ENCODE data around the gene ZNF343. TPM values are rescaled to one million over a fixed set of nuclear protein-coding genes. Genes with fewer than 3 reads are reported as not detected.

Gene ZNF343
- total RNA-seq, 1 donor from 2014 or later: 6.9 TPM

DNA sequence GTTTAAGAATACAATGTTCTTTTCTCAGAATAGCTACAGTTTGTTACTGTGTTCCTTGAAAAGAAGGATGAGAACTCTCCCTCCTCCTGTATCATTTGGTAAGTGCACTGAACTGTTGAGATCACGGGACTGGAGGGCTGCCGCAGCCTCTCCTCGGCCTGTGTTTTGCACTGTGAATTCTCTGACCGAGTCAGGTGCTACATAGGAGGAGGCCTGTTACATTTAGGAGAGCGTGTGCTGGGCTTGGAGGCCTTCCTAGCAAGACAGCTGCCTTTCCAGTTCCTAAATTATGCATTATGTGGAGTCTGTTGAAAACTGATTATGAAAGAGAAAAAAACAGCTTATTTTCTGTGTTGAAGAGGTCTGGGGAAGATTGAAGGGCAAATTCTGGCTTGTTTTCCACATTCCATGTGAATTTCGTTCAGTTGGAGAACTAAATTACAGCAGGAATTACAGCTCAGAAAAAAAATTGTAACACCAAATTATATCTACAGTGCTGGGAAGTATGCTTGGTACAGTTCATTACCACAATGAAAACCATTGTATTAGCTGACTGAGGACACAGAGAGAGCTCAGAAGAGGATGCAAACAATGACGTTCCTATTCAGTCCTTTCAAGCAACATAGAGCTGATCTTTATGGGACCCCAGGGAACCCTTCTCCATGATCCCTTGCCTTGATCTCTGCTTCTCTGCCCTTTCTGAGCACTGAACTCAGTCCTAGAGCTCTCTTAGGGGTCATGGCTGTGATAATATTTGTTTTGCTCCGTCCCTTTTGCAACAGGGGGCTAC is 30.4 kb upstream of the ZNF343 start:
- TF ChIP-seq, protein P1, sequence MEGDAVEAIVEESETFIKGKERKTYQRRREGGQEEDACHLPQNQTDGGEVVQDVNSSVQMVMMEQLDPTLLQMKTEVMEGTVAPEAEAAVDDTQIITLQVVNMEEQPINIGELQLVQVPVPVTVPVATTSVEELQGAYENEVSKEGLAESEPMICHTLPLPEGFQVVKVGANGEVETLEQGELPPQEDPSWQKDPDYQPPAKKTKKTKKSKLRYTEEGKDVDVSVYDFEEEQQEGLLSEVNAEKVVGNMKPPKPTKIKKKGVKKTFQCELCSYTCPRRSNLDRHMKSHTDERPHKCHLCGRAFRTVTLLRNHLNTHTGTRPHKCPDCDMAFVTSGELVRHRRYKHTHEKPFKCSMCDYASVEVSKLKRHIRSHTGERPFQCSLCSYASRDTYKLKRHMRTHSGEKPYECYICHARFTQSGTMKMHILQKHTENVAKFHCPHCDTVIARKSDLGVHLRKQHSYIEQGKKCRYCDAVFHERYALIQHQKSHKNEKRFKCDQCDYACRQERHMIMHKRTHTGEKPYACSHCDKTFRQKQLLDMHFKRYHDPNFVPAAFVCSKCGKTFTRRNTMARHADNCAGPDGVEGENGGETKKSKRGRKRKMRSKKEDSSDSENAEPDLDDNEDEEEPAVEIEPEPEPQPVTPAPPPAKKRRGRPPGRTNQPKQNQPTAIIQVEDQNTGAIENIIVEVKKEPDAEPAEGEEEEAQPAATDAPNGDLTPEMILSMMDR (conservative IDR thresholded peaks at IDR 0.05; ENCODE audit: low read depth, low read length): no peak
- DNase-seq (ENCODE audit: low read depth): no peak

DNA sequence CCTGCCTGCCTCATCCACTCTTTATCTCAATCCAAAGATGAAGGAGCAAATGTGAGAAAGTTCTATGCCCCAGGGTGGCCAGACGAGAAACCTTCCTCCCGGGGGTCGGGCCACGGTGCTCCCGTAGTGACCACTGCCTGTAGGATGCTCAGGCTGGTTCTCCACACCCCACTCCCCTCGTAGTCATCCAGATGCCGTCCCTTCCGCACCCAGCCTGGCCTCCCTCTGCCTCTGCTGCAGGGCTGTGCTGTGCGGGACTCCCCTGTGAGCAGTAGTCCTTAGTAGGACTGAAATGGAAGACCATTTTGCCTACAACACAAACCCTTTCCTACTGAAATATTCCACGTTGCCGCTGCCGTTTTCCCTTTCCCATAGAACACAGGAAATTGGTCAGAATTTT is 29.6 kb upstream of the ZNF343 start:
- no peak for DNase-seq (ENCODE audit: low read depth)
- no peak overlapping the region for H3K4me3 ChIP-seq (ENCODE audit: low read depth, low read length)
- TF ChIP-seq, protein P1 (conservative IDR thresholded peaks at IDR 0.05; ENCODE audit: low read depth, low read length): no peak

More for the DNA sequence above, 30.4 kb upstream of the ZNF343 start:
- no peak overlapping the region for H3K4me3 ChIP-seq (ENCODE audit: low read depth, low read length)

DNA sequence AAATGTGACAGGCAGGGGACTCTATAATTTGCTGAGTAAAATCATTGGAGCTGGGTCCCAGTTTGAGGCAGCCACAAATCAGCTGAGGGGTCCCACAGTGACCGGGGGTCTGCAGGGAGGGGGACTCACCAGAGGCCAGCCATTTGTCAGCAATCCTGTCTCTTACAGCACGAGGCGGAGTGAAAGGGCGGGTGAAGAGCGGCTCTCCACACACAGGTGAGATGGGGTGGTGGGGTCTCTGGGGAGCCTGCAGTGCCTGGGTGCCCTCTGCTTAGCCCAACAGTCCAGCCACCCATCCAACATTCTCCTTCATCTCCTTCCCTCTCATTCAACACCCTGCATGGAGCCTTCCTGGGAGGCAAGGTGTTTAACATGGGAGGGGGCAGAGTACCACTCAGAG is 28.4 kb upstream of the ZNF343 start:
- TF ChIP-seq, protein P1 (conservative IDR thresholded peaks at IDR 0.05; ENCODE audit: low read depth, low read length): no peak
- DNase-seq (ENCODE audit: low read depth): no peak
- H3K4me3 ChIP-seq (ENCODE audit: low read depth, low read length): no peak overlapping the region

DNA sequence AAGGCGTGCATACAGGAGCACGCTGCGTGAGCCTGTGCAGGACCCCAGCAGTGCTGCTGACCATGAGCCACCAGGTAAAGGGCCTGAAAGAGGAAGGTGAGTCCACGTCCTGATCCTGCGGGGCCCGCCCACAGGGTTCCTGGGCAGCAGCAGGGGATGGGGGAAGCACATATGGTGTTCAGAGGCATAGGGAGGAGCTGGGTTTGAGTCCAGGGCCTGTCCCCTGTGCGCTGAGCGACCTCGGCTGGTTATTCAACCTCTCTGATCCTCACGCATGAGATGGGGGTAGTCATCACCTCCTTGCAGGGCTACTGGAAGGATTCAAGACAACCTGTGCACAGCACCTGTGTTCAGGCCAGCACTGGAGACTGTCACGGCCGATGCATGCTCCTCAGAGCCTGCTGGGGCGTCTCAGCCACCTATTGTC is 27.9 kb upstream of the ZNF343 start, which contains the start of gene TMC2:
TMC2 (plus strand) TSS at position 14 of the 427 bp plus-strand sequence; CDS start at position 63, 49 bp downstream.
- TF ChIP-seq, protein P1 (conservative IDR thresholded peaks at IDR 0.05; ENCODE audit: low read depth, low read length): no peak
- H3K4me3 ChIP-seq (ENCODE audit: low read depth, low read length): no peak within 1 kb of the TSS
- DNase-seq (ENCODE audit: low read depth): no peak

DNA sequence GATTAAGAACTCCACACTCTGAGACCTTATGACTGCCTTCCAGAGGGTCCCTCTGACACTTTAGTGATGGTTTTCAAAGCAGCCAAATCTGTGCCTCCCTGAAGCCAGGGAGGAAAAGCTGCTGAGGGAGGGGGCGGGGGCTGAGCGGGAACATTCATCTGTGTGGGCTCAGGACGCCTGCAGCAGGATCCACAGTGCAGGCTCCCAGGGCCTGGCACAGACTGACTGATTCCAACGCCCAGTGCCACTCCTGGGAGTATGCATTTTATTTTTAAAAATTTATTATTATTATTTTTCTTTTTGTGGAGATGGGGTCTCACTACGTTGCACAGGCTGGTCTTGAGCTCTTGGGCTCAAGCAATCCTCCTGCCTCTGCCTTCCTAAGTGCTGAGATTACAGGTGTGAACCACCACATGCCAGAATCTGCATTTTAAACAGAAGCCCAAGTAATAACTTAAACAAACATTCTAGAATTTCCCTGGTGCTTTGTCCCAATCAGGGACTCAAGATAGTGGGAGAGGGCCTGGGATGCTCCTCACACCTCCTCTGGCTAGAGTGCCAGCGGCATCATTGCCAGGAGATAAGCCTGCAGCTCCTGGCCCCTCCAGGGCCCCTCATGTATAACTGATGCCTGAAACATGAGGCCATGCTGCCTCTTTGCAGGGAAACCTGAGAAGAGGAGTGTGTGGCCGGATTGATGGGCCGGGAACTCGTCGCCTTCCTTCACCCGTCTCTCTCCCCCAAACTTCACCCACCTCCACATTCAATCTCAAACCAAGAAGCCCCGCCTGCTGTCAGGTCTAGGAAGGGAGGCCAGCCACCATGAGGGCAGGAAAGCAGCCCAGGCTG is 27.2 kb upstream of the ZNF343 start:
- no peak overlapping the region for H3K4me3 ChIP-seq (ENCODE audit: low read depth, low read length)
- DNase-seq (ENCODE audit: low read depth): no peak
- TF ChIP-seq, protein P1 (conservative IDR thresholded peaks at IDR 0.05; ENCODE audit: low read depth, low read length): no peak

DNA sequence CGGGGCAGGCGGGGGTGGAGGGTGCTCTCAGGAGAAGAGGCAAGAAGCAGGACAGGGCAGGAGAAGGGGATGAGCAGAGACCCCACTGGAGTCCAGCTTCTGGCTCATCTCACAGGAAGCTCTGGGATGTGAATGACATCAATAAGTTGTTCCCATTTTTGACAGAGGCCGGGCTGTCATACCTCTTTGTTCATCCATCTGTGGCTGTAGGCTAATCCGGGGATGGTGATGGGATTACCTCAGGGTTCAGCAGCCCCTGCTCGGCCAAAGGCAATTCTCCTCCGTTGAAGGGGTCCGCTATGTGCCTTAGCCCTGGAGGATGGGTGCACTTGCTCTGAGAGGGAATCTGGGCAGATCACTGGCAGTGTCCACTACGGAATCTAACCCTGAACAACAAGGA is 24.4 kb upstream of the ZNF343 start:
- TF ChIP-seq, protein P1 (conservative IDR thresholded peaks at IDR 0.05; ENCODE audit: low read depth, low read length): no peak
- no peak for DNase-seq (ENCODE audit: low read depth)

More for the DNA sequence above, 24.4 kb upstream of the ZNF343 start:
- no peak overlapping the region for H3K4me3 ChIP-seq (ENCODE audit: low read depth, low read length)
